Stimulated activated CD8-positive, alpha-beta memory T cell treated with anti-CD3 and anti-CD28 coated beads, Interleukin-2, amount 100 ng/mL, for 1 hour (primary cell): ENCODE results near the gene MCRIP1.
A peak's percentile ranks its signal among the peaks of the same experiment; 100 is the strongest.

ENCODE experiments used
- DNase-seq, 2 donors: peaks; one replicate each; pipeline ENCODE4 v3.0.0-alpha.2; 2020; ENCODE audit warnings: low read depth in 2 of 2

Gene MCRIP1

DNA sequence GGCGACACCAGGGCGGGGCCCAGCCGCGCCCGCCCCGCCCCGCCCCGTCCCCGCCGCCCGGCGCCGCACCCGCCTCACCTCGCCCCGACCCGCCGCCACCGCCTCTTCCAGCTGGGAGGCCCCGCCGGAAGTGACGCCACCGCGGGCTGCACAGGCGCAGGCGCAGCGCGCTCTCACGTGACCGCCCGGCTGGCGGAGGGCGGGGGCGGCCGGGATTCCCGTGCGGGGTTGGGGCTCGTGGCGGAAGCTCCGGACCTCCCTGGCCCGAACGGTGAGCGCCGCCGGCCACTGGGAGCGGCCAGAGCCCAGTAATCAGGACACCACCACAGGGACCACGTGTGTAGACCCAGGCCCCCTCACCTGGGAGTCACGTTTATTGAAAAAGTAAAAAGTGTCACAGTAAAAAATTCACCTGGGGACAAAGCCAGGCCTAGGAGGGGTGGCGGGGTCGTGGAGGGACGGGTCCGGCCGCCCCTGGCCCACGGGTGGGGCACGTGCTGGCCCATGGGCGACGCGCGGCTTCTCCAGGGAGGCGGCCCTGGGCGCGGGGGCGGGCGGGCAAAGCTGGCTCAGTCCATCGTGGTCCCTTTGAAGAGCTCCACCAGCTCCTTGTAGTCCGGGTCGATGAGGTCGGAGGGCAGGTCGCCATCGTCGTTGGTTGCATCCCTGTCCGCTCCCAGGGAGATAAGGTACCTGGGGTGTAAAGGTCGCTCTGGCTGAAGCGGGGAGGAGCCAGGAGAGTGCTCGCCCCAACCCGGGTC is at the start of gene MCRIP1:
Gene MCRIP1, minus strand, starts transcription at position 132 of the 761 bp plus-strand sequence. CDS start 8,785 bp downstream, outside the sequence.
- peak; percentile 86 to 89 for DNase-seq

GRCh38 chr17:81879121-81879520 is 46.0 kb upstream of the MCRIP1 start:
- no peak for DNase-seq

- DNase-seq, result no peak
Observed at GRCh38 chr17:81878294-81878693, 45.2 kb upstream of the MCRIP1 start.

- DNase-seq, result no peak
Observed at GRCh38 chr17:81877569-81877968, 44.5 kb upstream of the MCRIP1 start.

DNA sequence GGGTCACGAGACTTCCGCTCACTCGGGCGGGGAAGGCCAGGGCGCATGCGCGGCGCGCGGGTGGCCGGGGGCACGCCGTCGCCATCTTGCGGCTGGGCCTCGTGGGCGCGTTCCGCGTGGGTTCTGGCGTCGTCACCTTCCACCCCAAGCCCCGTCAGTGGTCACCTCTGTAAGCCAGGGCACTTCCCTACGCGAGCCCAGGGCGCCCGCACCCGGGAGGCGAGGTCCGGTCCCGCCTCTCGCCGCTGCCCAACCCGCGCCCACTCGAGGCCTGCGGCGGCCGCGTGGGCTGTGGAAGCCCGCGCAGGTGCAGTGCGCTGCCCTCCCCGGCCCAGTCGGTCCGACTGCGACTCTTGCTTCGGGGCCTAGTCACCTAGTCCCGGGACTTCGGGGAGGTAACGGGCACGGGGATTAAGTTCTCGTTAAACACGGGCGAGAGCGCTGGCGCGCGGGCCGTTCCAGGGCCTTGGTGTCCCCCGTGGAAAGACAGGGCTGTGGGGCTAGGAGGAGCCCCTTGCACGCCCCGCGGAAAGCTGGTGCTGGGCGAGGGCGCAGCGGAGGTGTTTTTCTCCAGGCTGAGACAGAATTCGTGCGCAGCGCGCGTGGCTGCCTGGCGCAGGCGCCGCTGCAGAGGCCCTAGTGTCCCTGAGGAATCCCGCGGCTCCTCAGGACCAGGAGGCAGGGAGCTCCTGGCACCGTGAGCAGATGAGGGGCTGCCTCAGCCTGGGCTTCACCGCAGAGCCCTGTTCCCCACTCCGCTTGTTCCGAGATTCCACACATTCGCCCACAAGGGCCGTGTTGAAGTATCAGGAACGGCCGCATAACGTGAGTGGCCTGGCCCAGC is 38.5 kb upstream of the MCRIP1 start:
- DNase-seq, result peak; percentile 89 to 94

GRCh38 chr17:81870981-81871386 is 37.9 kb upstream of the MCRIP1 start, which contains the start of gene ARHGDIA:
Gene ARHGDIA, minus strand, starts transcription at chr17:81871337. Its CDS starts 1,407 bp downstream, at chr17:81869930.
- no peak for DNase-seq

GRCh38 chr17:81870131-81870980 is 37.3 kb upstream of the MCRIP1 start:
- DNase-seq, result no peak

DNA sequence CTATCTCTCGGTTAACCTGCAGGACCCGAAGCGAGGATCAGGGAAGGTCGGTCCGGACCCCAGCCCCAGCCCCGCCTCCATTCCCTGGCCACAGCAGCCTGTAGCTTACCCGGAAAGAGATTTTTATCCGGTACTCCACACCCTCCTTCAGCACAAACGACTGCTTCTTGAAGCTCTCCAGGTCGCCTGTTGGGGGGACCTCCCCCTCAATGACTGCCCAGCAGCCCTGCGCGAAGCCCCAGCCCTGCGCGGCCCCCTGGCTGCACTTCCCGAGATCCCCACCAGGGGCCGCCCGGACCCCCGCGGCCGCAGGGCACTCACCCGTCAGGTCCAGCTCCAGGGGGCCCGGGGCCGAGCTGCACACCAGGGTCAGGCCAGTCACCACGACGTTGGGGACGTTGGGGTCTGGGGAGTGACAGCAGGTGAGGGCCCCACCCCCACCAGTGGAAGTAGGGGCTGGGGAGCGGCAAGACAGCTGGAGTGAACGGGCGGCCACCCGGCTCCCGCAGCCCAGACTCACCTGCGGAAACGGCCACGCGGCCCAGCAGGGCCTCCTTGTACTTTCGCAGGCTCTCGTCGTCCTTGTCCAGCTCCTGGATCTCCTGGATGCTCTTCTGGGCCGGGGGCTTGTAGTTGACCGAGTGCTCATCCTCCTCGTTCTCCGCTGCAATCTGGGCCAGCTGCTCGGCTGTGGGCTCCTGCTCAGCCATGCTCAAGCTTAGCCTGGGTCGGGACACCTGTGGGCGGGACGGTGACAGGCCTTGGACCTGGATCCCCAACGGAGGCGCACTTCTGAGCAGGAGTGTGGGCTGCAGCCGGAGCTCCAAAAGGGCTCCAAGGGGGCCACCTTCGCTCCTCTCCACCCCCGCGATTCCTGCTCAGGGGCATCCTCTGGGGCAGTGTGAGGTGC is 36.4 kb upstream of the MCRIP1 start:
- no peak for DNase-seq

DNA sequence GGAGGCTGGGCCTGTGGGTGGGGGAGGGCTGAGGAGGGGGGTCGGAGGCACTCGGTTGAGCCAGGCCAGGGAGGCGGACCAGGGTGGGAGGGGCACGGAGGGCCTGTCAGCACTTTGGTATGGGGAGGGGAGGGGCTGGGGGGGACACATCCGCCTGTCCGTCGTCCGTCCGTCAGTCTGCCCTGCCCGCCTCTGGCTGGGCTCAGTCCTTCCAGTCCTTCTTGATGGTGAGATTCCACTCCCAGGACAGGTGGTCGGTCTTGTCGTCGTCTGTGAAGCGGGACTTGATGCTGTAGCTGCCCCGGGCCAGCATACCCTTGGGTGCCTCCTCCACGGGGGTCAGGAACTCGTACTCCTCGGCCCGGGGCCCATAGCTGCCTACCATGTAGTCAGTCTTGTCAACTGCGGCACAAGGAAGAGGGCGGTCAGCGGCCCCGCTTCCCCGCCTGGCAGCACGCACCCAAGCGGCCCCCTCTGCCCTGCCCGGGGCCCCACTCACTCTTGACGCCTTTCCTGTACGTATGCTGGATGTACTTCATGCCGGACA is 35.7 kb upstream of the MCRIP1 start:
- no peak for DNase-seq

GRCh38 chr17:81867991-81868673 is 35.0 kb upstream of the MCRIP1 start:
- DNase-seq, result no peak

GRCh38 chr17:81867170-81867990 is 34.3 kb upstream of the MCRIP1 start:
- no peak for DNase-seq

DNA sequence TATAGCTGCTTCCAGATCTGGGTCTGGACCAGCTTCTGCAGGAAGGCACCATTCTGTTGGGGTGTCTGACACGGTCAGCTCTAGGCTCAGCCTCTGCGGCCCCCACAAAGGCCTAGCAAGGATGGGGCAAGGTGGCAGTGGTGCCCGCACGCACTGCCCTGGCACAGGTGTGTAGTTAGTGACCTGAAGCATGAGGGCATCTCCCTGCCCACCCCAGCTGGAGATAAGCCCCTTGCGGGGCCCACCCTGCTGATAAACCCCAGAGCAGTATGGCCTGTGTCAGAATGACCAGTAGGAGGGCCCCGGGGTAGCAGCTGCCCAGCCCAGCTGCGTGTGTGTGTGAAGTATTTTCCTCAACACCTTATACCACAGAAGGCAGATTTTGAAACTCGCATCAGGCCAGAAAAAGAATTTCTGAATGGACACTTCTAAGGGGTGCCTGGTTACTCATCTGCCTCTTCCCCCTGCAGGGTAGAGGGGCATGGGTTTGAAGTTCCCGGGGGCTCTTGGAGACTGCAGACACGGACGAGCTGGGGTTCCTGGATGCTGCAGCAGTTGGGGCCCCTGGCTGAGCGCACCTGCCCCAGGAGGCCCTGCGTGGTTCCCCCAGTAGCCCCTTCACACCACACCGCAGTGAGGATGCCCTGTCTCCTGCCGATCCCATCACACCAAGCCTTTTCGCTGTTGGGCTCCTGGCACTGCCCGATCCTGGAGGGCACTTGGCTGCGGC is 33.5 kb upstream of the MCRIP1 start:
- no peak for DNase-seq

GRCh38 chr17:81865733-81866439 is 32.8 kb upstream of the MCRIP1 start:
- DNase-seq, result no peak

GRCh38 chr17:81865358-81865732 is 32.3 kb upstream of the MCRIP1 start:
- no peak for DNase-seq

GRCh38 chr17:81863833-81864768 is 31.0 kb upstream of the MCRIP1 start:
- no peak for DNase-seq

DNA sequence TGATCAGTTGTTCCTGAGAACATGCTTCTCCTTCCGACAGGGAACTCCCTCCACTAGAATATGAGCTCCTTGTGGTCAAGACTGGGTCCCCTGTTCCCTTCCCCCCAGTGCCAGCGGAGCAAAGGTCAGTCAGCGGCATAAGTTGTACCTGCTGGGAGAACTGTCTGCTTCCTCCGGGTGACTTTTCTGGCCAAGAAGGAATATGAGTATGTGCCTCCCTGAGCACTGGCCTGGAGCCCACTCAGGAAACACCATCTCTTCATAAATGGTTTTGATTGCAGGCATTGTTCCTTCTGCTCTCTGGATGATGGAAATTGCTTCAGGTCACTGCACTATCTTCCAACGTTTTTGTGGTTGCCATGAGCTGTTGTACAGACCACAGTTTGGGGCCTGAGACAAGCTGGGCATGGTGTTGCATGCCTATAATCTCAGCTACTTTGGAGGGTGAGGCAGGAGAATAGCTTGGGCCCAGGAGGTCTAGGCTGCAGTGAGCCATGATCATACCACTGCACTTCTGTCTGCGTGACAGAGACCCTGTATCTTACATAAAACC is 30.1 kb upstream of the MCRIP1 start:
- DNase-seq, result no peak
